ENCODE results near the gene PAPPA2.

GRCh38 chr1:176803596-176803995, 340.6 kb downstream of the PAPPA2 start:
- TF ChIP-seq EZH2 (optimal IDR thresholded peaks at IDR 0.05; ENCODE audit: low read depth, low read length) (no peak), CTCF (IDR thresholded peaks at IDR 0.05; ENCODE audit: low read length) (no peak), EZH2phosphoT487 (IDR thresholded peaks at IDR 0.05; ENCODE audit: low read length) (no peak)

Measured in MM.1S (cell line).